NCI-H446 treated with DMSO at 0.1 percent for 48 hours (cell line): ENCODE results near the gene METAP1D.
"Not testable (repeated sequence)": the region's sequence is repeated elsewhere in the genome, so short reads cannot be mapped to it uniquely, and the experiment has no call there.

Experiments
- DNase-seq: peaks from one replicate; lab custom pipeline; 2025; lab: John Stamatoyannopoulos, UW

The METAP1D gene

GRCh38 chr2:171999604-172000469 lies at the start of gene METAP1D:
Gene METAP1D, plus strand, starts transcription at chr2:171999953. Its CDS starts 17 bp downstream, at chr2:171999970.
- DNase-seq: peak; percentile 83

- DNase-seq: no peak
Observed at GRCh38 chr2:171952276-171952675, 47.5 kb upstream of the METAP1D start.

DNA sequence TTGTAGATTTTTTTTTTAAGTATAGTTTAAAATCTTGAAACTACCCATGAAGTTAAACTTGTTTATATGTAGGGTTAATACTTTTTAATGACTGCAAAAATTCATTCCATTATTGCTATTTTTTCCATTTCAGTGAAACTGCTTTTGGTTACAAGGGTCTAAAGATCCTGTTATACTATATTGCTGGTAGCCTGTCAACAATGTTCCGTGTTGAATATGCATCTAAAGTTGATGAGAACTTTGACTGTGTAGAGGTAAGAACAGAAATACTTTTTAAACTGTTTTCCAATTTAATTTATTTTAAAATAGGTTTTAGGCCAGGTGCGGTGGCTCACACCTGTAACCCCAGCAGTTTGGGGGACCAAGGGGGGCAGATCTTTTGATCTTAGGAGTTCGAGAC lies 47.0 kb upstream of the METAP1D start:
- no peak for DNase-seq

GRCh38 chr2:171956135-171956825 lies 43.5 kb upstream of the METAP1D start:
- DNase-seq: no peak

GRCh38 chr2:171957061-171957460 lies 42.7 kb upstream of the METAP1D start:
- no peak for DNase-seq

DNA sequence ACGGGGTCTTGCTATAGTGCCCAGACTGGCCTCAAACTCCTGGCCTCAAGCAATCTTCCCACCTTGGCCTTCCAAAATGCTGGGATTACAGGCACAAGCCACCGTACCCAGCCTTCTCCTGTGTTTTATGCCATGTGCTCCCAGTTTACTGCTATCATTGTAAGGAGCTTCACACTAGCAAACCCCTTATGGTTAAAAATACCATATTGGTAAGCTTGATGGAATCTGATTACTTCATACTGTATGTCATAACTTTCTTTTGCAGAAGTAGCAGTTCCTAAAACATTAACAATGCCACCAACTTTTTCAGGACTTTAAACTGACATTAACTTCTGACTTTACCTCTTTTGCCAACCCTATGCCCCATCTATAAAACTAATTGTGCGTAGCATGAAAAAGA lies 41.3 kb upstream of the METAP1D start:
- DNase-seq: no peak

DNA sequence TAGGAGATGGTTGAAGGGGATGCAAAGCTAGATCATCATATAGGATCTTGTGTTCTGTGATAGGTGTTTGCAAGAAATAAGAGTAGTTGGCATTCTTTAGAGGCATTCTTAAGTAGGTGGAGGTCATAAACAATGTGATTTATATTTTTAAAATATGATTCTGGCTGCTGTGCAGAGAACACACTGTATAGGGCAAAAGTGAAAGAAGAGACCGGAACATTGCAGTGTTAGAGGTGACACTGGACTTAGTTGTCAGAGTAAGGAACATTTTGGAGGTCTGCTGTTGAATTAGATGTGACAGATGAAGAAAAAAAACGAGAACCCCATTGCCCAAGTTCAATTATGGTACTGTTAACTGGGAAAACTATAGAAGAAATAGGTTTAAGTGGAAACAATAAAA lies 39.8 kb upstream of the METAP1D start:
- no peak for DNase-seq

DNA sequence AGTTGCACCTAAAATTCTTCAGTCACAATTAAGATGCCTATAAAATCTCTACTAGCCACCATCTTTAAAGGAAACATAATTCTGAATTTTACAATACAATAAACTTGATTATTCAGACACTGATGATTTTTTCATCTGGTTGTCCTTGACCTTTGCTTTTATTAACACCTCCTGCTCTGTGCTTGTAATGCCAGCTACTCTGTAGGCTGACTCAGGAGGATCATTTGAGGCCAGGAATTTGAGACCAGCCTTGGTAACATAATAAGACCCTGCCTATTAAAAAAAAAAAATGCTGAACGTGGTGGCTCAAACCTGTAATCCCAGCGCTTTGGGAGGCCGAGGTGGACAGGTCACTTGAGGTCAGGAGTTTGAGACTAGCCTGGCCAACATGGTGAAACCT lies 39.2 kb upstream of the METAP1D start:
- no peak for DNase-seq

DNA sequence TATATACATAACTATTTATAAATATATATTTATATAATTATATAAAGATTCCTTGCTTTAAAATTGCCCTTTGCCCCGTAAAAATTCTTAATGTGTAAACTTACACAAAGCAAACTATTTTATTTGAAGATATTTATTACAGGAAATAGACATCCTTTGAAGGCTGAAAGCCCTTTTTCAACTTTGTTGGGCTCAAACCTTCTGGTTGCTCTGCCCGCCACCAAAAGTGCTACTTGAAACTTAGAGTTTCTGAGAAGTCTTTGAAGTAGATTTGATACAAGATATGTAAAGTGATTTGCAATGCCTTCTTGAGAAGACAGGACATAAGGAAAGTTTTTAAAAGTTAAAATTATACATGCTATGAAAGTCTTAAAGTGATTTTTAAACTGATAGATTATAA lies 36.6 kb upstream of the METAP1D start:
- DNase-seq: no peak

- no peak for DNase-seq
Observed at GRCh38 chr2:171964308-171964707, 35.4 kb upstream of the METAP1D start.

GRCh38 chr2:171965238-171965637 lies 34.5 kb upstream of the METAP1D start:
- no peak for DNase-seq

GRCh38 chr2:171965661-171966060 lies 34.1 kb upstream of the METAP1D start:
- no peak for DNase-seq

DNA sequence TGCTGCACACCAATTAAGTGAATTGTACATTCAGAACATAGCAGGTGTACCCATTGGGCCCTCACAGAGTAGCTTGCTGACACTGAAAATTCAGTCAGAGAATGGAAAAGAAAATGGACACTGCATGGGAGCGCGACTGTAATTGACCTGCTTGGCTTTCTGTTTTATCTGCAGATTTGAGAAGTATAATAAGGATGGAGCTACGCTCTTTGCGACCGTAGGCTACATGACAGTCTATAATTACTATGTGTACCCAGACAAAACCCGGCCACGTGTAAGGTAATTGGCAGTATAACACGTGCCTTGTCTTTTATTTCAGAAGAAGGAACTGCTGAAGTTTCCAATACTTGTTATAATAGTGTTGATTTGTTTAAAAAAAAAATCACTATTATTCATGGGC lies 33.5 kb upstream of the METAP1D start:
- DNase-seq: no peak

- DNase-seq: no peak
Observed at GRCh38 chr2:171966688-171967087, 33.1 kb upstream of the METAP1D start.

DNA sequence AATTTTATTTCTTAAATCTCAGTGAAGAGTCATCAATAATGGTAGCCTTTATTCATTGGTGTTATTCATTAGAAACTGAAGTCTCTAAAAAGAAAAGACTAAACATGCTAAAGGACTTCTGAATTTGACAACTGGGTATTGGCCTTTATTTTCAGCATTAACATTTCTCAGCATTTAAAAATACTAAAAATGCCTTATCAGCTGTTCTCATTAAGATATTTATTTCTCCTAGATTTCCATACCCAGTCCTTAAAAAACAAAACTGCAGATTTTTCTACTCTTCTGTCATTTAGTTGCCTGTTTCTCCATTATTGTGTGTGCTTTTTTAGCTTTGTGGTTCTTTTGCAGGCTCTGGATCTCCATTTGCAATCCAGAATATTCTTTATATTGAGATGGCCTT lies 31.2 kb upstream of the METAP1D start:
- DNase-seq: no peak

- no peak for DNase-seq
Observed at GRCh38 chr2:171972329-171972982, 27.3 kb upstream of the METAP1D start.

- DNase-seq: no peak
Observed at GRCh38 chr2:171979103-171979502, 20.6 kb upstream of the METAP1D start.

- DNase-seq: not testable (repeated sequence)
Observed at GRCh38 chr2:171983924-171984323, 15.8 kb upstream of the METAP1D start.

DNA sequence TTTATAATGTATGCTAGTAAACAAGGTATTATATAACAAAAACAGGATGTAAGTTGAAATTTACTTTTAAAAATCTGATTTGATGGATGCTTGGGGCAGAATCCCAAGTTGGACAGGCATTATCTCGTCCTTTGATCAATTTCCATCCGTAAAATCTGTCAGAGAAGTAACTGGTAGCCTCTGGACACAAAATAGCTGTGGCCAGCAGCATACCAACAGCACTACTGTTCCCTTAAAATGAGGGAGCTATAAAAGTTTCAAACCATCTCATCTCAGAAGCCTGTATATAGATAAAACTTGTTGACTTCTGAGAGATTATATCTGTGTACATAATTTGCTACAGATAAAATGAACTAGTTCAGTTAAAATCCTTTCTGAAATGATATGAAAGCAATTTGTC lies 14.7 kb upstream of the METAP1D start:
- no peak for DNase-seq

- no peak for DNase-seq
Observed at GRCh38 chr2:171986778-171987177, 13.0 kb upstream of the METAP1D start.

- DNase-seq: no peak
Observed at GRCh38 chr2:171991027-171991426, 8.7 kb upstream of the METAP1D start.

GRCh38 chr2:171995586-171995985 lies 4.2 kb upstream of the METAP1D start:
- no peak for DNase-seq

- DNase-seq: no peak
Observed at GRCh38 chr2:171996021-171996420, 3.7 kb upstream of the METAP1D start.
